C4-2B (cell line): ENCODE results near the gene CXCR5.

Source experiments
- CTCF ChIP-seq: fragments of 450-650 bp; conservative IDR thresholded peaks from 2 replicates; pipeline ENCODE4 v1.5.1; 2017; ENCODE audit warnings: mild to moderate bottlenecking
- ZFX ChIP-seq: fragments of 450-650 bp; IDR thresholded peaks from 2 replicates; pipeline ENCODE4 v1.6.1; 2017

DNA sequence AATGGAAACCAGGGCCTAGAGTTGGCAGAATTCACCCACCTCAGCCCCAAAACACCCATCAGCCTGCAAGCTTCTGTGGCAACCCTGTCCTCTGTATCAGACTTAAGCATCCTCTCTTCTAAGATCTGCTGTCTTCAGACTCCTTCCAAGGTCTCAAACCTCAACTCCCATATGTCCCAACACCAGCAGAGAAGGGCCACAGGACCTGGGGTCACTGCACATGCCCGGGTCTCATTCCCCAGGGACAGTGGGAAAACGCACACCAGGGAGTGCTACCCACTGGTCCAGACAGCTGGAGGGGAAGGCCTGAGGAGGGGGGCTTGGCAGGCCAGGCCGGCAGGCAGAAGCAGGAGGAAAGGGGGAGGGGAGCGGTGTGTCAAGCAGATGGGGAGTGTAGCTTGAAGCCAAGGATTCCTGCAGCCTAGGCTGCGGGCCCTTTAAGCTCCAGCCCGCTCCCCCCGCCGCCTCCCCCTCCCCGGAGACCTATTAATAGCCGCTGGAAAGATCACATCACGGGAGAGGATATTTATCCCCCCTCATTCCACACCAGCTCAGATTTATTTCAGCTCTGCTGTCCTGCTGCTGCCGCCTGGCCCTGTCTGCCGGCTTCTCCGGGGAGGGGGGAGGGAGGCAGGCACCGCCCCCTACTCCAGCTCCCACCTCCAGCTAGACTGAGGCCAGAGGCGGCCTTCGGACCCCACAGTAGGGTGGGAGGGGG, 25.4 kb downstream of the CXCR5 start:
- TF ChIP-seq CTCF (no peak), ZFX (no peak)
